DMS53 (cell line): ENCODE data around the gene PTGER3.
"Not testable (repeated sequence)": the region's sequence is repeated elsewhere in the genome, so short reads cannot be mapped to it uniquely, and the experiment has no call there.

Experiments
- DNase-seq: peaks from one replicate; lab custom pipeline; 2025; lab: John Stamatoyannopoulos, UW

The PTGER3 gene

DNA sequence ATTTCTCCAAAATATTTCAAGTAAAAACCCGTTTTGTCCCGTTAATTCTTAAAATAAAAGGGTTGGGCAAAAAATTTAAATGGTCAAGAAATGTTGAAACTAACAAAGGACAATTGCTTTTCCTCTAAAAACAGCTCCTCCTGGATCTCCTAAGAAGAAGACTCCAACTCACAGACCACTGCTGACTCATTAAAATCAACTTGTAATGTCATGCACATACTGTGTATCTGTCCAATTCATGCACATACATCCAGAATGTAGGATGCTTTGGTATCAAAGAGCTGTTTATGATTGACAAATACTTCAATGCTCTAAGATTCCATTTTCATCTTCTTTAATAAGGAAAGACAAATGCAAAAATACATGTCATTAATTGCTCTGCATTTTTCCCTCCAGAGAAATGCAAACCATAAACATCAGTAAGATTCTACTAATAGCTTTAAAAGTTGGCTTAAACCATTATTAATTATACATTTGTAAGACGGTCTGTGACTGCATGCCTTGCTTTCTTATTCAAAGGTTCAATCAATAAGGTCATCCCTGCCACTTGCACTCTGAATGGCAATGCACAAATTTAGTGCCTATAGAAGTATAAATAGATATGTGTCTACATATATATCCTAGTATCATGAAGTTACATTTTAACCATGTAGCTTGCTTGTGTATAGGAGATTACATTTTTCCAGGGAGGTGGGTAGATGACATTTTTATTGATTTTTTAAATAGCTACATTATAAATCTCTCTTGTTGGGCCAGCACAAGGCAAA is 44.7 kb downstream of the PTGER3 start:
- no peak for DNase-seq

DNA sequence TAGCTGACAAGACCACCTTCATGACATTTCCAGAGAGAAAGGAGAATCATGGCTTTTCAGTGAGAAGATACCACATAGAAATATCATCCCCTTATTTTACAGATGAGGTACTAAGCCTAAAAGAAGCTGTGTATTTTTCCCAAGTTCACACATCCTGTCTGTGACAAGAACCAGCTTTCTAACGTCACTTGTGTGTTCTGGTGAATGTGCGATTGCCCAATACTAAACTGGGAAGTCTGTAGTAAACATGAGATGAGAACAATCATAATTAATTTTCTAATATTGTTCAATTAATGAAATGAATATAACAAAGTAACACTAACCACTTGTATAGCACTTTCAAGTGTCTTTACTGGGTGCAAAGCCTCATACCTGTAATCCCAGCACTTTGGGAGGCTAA is 46.0 kb downstream of the PTGER3 start:
- no peak for DNase-seq

DNA sequence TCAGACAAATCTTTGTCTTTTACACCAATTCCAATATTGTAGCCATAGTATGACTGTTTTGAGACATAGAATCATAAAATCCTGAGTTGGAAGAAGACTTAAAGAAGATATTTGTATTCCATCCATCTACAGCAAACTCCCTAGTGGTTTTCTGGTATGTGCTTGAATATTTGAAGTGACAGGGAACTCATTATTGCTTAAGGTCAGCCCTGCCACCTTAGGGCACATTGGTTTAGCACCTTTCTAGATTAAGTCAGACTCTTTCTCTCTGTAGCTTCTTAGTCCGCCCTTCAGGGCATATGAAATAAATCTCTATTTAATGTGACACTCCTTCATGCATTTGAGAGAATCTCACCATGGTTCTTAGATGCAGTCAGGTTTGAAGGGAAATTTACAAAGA is 49.8 kb downstream of the PTGER3 start:
- no peak for DNase-seq

DNA sequence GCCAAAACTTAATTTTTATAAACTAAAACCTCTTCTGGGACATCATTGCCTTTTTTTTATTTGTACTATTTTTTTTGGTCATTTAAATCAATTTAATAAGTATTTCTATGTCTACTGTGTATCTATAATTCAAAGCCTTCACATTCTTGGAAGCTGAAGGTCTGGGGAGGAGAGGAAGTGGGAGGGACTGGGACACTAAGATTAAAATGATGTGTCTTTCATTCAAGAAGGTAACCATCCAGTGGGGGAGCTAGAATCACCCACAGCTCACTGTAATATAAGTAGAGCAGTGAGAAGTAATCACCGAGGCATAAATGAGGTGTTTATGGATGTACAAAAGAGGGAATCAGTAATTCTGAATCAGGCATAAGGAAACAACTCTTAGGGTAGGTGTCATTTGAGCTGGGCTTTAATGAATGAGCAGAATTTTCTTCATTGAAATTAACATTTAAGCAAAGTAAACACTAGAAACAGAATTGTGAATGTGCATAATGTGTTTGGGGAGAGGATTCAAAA is 52.8 kb downstream of the PTGER3 start:
- DNase-seq: peak; percentile 10

DNA sequence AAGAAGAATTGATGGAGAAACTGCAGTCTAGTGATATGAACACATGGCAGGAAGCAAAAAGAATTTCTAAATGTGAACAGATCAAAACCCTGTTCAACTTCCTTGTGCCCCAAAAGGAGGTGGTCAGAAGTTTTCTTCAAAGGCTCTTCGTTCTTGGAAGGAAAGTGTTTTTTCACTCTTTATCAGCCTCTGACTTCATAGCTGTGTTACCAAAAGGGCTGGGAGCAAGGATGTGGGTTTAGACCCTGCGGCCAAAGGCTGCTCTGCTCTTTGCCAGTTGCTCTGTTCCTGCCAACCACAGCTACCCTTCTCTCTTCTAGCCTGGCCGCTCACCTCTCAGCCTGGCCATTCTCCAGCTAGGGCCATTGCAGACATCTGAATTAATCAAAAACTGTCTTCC is 53.8 kb downstream of the PTGER3 start:
- no peak for DNase-seq

DNA sequence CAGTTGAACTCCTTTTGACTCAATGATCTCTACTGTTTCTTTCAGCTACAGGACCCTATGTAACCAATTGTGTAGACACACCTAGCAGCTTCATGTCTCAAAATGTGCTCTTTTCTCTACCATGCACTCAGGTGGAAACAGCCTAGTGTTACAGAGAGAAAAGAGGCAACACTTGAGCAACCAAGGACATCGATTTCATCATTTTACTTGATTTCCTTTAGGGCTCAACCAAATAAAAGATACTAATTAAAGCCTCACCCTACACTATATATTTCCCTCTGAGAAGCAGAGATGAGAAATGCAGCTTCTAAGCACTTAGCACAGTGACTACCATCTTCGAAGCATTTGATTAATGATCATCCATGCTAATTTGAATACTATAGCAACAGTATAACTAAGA is 55.1 kb downstream of the PTGER3 start:
- DNase-seq: no peak

DNA sequence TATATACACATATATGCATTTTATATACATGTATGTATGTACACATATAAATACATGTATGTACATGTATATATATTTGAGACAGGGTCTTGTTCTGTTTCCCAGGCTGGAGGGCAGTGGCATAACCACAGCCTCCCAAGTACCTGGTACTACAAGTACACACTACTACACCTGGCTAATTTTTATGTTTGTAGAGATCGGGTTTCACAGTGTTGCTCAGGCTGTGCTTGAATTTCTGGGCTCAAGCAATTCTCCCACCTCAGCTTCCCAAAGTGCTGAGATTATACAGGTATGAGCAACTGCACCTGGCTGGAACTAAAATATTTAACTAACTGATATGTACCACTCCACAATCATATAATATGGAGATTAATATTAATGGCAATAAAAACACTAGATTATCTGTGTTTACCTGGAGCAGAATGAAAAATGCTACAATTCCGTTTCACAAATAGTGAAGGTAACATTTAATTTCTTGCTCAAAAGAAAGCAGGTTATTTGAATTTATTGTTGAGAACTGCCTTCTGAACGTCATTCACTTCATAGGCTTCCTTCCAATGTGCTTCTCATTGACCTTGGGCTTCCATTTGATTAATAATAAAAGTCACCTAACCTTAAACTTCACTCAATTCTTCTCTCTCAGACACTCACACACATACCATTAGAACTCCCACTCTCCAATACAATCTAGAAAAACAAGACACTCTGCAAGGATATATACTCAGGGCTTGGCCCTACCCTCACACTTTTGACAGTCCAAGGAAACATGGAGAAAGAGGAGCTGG is 57.0 kb downstream of the PTGER3 start:
- DNase-seq: peak; percentile 94

DNA sequence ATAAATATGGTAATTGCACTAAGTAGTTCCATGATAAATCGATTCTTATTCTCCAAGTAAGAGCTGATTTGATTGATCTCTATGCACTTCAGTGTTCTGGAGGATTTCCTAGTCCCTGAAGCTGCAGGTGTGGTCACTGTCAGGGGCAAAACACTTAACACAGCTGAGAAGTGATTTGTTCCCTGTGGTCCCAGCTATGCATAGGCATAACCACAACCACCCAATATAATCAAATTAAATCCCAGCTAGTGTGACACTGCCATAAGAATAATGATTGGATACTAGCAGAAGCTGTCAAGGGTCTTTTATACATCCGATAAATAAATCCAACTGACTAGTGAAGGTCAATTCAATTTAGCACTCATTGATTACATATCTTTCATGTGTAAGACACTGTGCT is 60.1 kb downstream of the PTGER3 start:
- no peak for DNase-seq

DNA sequence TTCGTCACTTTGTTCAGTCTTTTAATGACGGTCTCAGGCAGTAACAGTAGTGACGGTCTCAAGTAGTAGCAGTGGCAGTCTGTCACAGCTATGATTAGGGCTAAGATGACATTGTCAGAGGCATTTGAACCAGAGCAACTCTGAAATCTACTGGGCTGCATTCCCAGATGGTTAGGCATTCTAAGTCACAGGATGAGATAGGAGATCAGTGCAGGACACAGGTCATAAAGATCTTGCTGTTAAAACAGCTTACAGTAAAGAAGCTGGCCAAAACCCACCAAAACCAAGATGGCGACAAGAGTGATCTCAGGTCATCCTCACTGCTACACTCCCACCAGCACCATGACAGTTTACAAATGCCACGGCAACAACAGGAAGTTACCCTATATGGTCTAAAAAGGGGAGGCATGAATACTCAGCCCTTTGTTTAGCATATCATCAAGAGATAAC is 61.8 kb downstream of the PTGER3 start:
- not testable (repeated sequence) for DNase-seq

DNA sequence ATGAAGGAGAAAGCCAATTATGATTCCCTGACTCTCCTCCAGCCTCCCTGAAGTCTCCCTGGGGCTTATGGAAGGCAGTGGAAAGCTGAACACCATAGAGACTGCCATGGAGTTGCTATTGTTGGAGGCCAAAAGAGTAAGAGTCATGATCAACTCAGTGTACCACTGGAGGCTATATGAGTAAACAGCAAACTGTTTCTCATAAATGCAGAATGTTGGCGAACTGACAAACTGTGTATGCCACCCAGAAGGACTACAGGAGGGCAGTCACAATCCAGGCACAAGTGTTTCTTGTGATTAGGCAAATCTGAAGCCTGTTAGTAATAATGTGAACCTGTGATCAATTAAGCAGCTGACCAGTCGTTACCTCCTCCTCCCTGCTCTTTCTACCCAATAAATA is 62.3 kb downstream of the PTGER3 start:
- not testable (repeated sequence) for DNase-seq

DNA sequence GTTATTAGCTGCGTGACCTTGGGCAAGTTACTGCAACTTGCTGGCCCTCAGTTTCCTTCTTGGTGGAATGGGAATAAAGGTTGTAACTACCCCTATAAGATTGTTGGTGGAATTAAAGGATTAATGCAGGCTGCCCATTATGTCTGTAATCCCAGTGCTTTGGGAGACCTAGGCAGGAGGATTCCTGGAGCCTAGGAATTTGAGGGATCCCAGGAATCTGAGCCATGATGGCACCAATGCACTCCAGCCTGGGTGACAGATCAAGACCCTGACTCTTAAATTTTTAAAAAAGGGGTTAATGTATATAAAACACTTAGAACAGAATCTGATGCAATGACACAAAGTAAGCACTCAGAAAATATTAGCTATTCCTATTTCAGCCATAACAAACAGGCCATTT is 67.3 kb downstream of the PTGER3 start:
- DNase-seq: no peak

DNA sequence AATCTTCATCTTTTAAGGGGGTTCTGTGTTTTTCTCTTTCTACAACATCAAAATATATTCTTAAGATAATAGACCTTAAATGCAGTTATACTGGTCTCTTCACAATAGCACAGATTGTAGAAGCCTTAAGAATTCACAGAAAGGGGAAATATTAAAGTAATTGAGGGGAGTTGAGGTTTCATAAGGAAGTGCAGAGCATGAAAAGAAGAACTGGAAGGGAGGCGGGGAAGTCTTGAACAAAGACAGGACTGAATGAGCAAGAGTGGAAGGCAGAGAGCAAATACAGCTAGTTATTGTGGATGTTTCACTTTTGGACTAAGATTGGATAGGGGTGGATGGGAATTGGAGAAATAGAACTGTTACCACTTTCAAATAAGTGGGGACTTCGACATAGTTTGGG is 67.7 kb downstream of the PTGER3 start:
- DNase-seq: no peak

DNA sequence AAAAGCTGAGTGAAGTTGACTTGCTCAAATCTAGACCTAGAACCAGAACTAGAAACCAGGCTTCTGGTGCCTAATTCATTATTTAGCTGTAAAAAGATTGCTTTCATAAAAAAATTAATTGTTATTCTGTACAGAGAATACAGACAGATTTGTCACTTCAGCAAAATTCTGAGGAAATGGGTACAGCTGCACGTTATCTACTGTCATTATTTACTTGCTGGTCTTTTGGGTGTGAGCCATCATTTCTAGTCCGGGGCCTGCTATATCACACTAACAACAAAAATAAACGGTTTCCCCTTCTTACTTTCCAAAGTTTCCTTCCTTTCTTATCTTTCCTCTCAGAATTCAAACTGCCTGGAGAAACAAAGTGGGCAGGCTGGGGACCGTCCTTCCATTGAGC is 68.3 kb downstream of the PTGER3 start:
- no peak for DNase-seq

DNA sequence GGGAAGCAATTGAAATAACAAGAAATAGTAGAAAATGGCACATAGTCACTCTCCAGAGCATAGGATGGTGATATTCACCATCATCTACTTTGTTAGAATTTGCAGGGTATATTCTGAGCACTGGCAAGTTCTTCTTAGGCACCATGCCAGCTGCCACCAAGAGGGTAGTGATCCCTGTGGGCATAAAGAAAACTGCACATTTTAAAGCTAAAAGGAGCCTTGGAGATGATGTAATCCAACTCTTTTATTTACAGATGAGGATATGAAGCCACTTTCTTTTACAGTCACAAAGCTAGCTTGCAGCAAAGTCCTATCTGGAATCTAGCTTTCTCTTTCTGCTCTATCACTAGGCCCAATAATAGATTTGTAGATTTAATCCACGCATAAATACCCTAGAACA is 69.0 kb downstream of the PTGER3 start:
- peak; percentile 25 for DNase-seq

DNA sequence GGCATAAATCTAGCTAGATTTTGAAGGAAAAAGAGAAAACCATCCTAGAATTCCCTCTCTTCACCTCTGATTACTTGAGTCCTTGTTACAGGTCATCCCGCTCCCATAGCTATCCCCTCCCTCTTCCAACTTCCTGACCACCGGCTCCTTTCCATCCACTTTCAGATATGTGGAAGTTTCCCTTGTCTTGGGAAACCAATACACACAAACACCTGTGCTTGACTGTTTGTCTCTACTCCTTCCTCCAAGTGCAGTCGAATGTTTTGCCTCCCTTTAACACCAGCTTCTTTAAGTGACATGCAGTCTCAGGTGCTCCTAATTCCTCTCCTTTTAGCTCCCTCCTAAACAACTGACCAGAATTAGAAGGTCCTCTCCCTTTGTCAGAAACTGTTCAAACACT is 70.0 kb downstream of the PTGER3 start:
- no peak for DNase-seq

DNA sequence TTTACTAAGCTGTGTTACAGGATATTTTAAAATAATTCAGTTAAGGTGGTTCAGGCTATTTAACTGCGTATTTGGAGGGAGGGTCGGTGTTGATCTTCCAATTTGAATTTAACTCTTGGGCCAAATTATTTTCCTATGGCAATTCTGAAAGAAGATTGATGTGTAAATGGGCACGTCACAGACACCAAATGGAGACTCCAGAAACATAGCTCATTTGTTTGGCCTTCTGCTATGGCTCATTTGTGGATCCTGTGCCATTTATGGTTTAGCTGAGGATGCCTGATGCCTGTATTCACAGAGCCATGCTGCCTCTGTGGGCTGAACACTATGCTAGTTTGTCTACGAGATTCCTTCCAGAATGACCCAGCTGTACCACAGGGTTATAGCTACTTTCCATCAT is 70.6 kb downstream of the PTGER3 start:
- no peak for DNase-seq

DNA sequence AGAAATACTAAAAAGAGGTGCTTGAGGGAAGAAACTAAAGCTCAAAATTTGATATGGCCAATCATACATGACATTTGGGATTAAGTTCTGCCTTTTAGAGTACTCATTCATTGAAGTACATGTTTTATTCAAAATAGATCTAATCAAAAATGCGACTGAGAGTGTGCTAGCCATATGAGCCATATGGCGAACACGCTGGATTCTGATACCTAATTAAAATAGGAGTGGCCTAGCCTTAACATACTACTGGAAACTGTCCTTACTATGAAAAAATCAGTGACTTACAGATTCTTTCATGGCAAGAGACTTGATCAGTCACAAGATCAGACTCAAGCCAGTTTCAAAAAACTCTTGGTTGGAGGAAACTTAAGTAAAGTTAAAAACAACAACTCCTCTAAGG is 73.9 kb downstream of the PTGER3 start:
- DNase-seq: no peak

DNA sequence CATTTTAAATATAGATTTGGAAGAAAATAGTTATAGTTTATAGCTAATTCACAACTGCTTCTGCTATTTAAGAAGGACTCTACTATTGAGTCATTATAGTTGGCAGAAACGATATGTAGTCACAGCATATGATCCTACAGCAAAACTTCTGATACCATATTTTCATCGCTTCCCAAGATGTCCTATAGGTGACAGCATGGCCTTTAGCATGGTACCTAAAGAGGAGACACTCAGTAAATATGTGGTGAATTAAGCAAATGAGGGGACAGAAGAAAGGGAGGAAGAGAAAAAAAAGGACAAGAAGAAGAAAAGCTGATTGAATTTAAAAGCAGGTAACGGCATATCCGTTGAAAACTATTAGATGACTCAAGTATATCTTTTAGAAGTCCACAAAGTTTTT is 77.2 kb downstream of the PTGER3 start:
- peak; percentile 19 for DNase-seq

DNA sequence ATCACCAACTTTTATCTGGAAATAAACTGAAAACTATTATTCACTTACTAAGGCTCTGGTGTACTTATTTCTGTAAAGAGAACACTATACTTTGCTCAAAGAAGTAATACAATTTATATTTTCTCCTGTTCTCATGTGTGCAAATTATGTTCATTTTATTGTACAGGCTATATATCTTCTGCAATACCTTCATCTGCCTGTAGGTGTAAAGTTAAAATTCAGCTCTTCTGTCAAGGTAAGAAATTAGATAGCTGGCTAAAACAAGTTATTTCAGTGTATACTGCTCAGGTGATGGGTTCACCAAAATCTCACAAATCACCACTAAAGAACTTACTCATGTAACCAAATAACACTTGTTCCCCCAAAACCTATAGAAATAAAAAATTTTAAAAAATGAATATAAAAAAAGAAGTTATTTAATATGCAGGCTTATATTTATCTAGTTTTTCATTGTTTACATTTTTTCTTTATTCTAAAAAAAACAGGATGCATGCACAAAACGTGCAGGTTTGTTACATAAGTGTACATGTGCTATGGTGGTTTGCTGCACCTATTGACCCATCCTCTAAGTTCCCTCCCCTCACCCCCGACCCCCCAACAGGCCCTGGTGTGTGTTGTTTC is 81.5 kb downstream of the PTGER3 start:
- peak; percentile 72 for DNase-seq

DNA sequence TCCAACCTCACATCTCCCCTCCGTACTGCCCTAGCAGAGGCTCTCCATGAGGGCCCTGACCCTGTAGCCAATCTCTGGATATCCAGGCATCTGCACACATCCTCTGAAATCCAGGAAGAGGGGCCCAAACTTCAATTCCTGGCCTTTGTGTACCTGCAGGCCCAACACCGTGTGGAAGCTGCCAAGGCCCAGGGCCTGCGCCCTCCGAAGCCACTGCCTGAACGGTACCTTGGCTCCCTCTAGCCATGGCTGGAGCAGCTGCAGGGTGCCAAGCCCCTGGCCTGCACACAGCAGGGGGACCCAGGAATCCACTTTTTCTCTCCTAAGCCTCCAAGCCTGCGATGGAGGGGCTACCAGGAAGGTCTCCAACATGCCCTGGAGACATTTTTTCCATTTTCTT is 84.2 kb downstream of the PTGER3 start:
- peak; percentile 13 for DNase-seq

DNA sequence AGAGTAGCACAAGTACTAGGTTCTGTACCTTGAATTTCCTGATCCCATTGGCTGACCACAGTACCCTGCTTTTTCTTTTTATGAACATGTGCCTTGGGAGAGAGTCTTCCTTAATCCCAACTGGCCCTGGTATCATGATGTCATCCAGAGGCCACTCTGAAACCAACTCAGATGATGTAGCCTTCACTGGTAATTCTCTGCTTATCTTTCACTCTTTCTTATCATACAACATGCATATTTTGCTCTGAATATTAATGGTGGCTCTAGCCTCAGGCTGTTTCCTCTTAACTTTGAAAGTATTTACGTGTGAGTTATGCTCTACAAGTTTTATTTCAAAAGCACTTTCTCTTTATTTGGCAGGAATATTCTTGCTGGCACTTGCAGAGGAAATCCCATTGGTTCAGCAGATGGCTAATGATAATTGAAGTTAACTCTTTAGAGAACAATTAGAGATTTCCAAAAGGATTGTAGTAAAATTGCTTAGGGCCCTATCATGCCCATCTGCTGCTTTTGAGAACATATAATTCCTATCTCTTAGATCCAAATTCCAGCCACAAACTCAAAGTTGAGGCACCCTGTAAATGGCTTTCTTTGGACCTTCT is 86.1 kb downstream of the PTGER3 start:
- no peak for DNase-seq

DNA sequence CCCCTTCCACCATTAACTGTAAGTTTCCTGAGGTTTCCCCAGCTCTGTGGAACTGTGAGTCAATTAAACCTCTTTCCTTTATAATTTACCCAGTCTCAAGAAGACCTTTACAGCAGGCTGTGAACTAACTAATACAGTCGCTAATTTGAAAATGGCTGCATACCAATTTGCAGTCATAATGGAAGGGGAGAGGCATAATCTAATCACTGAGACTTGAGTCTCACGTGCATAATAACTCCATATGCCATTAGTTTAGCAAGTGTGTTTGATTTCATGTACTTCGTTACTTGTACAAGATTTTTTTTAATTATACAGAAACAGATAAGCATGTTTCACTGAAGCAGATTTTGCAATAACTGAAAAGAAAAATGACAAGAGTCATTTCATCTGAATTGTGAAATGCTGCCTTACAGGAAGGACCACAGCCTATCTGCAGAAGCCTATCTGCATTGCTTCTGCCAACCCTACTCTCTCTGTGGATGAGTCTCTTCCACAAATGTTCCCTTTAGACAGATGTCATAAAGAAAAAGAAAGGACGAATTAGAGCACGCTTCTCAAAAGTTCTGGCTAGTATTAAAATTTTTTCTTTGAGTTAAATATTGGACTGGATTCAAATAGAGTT is 99.1 kb downstream of the PTGER3 start:
- DNase-seq: no peak
